ENCODE measurements around the gene TBL2. TPM values are rescaled to one million over a fixed set of nuclear protein-coding genes. Genes with fewer than 3 reads are reported as not detected.
"Not testable (repeated sequence)": the region's sequence is repeated elsewhere in the genome, so short reads cannot be mapped to it uniquely, and the experiment has no call there.

The TBL2 gene
- polyA plus RNA-seq, 3 donors, result 40.2 to 42.8 (median 41.9) TPM

GRCh38 chr7:73541722-73542121, 36.7 kb downstream of the TBL2 start:
- DNase-seq, result no peak

- DNase-seq, result no peak
These were observed 38.7 kb downstream of the TBL2 start for GRCh38 chr7:73539709-73540108.

- not testable (repeated sequence) for DNase-seq
These were observed 39.9 kb downstream of the TBL2 start for GRCh38 chr7:73538510-73538909.

GRCh38 chr7:73537051-73537450, 41.3 kb downstream of the TBL2 start:
- DNase-seq, result no peak

- DNase-seq, result no peak
These were observed 41.9 kb downstream of the TBL2 start for GRCh38 chr7:73536479-73536878.

- DNase-seq, result not testable (repeated sequence)
These were observed 42.5 kb downstream of the TBL2 start for GRCh38 chr7:73535918-73536317.

GRCh38 chr7:73533742-73534141, 44.6 kb downstream of the TBL2 start:
- no peak for DNase-seq

GRCh38 chr7:73532224-73532623, 46.2 kb downstream of the TBL2 start:
- no peak for DNase-seq

- no peak for DNase-seq
These were observed 47.6 kb downstream of the TBL2 start for GRCh38 chr7:73530800-73531199.

GRCh38 chr7:73526896-73527821, 51.2 kb downstream of the TBL2 start:
- DNase-seq, result no peak

GRCh38 chr7:73526158-73526494, 52.3 kb downstream of the TBL2 start:
- not testable (repeated sequence) for DNase-seq

- peak; percentile 97 for DNase-seq
These were observed 56.1 kb downstream of the TBL2 start, which contains the start of gene BAZ1B for GRCh38 chr7:73522105-73522872. Gene BAZ1B, minus strand, starts transcription at chr7:73522293. Its CDS starts 360 bp downstream, at chr7:73521933.

GRCh38 chr7:73521636-73522104, 56.7 kb downstream of the TBL2 start:
- DNase-seq, result peak; percentile 23

GRCh38 chr7:73520673-73521635, 57.4 kb downstream of the TBL2 start:
- peak; percentile 15 for DNase-seq

- DNase-seq, result no peak
These were observed 58.3 kb downstream of the TBL2 start for GRCh38 chr7:73519867-73520672.

GRCh38 chr7:73518470-73518869, 59.9 kb downstream of the TBL2 start:
- no peak for DNase-seq
